Middle frontal gyrus (tissue), 1 donor: ENCODE measurements around the gene SENP8.
A peak's percentile ranks its signal among the peaks of the same experiment; 100 is the strongest.

Experiments
- DNase-seq: peaks from one replicate; pipeline ENCODE4 v3.0.0-alpha.2; 2015; ENCODE audit warnings: low spot score; ENCODE audit errors: extremely low spot score

SENP8 gene

DNA sequence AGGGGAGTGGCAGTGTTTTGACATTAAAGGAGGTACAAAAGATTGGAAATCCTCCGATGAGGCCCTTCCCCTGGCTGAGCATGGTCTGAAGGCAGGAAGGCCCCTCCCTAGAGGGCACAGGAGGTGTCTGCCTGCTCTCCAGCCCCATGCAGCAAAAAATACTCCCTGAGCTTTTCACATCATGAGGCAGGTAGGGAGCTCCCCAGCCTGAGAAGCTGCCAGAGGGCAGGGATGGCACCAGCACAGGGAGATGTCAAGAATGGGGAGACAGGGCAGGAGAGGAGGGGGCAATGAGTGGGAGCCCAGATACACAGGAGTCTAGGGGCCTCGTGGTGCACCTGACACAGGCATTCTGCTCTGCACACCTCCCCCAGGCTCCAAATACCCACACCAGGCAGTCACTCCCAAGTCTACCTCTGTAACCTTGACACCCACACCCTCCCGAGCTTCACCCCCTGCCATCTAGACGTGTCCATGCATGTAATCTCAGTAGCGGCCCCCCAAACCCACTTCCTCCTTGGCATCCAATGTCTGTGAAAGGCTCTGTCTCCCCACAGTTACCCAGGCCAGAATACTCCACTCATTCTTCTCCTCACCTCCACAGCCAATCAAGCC lies 56.5 kb downstream of the SENP8 start:
- DNase-seq: no peak

DNA sequence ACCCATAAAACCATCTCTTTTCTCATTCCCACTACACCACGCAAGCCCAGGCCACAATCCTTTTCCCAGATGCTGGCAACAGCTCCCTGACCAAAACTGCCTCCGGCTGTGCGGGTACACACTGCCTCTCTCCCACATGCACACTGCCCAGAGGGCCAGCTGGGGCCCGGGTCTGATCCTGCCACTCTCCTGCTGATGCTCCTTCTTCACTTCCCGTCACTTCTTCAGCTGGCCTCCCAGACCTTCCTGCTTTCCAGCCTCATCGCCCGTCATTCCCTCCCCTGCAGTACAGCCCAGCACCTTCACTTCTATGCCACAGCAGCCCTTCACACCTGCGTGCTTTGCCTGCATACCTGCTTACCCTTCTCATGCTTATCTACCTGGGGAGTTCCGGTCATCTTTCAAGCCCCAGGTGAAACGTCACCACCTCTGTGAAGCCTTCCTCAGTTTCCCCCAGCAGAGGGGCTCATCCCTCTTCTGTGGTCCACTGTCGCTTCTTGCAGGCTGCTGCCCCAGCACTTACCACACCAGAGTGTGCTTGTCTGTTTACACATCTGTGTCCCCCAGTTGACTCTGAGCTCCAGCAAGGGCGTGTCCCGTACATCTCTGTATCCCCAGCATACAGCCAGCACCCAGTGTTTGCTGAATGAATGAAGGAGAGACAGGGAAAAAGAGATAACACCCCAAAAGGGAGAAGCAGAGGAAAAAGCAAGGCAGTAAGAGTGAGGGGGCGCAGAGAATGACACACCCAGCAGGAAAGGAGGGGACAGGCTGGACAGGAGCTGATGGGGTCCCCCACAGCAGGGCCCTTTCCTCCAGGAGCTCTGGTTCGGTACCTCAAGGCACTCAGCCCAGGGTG lies 57.2 kb downstream of the SENP8 start:
- no peak for DNase-seq

DNA sequence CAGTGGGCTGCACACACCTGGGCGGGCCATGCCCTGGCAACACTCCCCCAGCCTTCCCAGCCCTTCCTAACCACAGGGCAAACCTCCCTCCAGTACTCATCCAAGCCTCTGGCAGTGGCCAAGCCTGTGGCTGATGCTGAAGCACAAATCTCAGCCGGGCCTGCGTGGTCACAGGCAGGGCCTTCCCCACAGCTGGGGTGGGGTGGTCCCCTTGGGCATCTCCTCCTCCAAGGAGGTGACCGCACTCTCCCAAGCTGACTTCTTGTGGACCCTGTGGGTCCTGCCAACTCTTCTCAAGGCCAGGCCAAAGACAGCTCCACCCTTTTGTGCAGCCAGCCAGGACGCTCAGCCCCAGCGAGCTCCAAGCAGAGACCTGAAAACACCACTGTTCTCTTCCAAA lies 58.0 kb downstream of the SENP8 start:
- DNase-seq: no peak

DNA sequence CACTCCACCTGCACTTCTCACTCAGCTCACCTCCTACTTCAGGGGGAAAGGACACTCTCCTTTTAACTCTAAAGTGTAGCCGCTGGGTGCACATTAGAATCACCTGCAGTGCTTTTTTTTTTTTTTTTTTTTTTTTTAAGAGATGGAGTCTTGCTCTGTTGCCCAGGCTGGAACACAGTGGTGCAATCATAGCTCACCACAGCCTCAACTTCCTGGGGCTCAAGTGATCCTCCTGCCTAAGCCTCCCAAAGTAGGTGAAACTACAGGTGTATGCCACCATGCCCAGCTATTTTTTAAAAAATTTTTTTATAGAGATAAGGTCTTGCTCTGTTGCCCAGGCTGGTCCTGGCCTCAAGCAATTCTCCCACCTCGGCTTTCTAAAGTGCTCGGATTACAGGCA lies 58.5 kb downstream of the SENP8 start:
- no peak for DNase-seq

DNA sequence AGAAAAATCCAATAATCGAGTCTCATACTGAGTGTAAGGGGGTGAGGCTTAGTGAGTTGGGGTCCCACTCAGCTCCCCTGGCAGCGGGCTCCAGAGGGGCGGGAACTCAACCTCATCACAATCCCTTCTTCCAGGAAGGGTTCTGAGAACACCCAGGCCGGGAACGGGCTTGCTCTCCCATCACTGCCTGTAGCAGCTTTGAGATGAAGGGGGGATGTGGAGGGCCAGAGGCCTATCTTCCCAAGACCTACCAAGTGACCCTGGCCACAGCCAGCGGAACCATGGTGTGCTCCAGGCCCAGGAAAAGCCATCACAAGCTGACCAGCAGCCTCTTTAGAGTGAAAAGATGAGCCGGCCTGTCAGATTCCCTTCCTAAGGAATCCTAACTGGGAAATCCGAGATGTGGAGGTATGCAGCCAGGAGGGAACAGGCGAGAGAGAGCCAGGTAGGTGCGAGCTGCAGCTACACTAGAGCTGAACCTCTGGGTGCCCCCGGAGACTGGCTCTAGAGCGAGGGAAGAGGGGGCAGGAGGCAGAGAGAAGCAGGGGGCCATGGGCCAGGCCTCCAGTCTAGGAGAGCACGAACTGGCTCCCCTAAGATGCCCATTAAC lies 60.9 kb downstream of the SENP8 start:
- DNase-seq: no peak

DNA sequence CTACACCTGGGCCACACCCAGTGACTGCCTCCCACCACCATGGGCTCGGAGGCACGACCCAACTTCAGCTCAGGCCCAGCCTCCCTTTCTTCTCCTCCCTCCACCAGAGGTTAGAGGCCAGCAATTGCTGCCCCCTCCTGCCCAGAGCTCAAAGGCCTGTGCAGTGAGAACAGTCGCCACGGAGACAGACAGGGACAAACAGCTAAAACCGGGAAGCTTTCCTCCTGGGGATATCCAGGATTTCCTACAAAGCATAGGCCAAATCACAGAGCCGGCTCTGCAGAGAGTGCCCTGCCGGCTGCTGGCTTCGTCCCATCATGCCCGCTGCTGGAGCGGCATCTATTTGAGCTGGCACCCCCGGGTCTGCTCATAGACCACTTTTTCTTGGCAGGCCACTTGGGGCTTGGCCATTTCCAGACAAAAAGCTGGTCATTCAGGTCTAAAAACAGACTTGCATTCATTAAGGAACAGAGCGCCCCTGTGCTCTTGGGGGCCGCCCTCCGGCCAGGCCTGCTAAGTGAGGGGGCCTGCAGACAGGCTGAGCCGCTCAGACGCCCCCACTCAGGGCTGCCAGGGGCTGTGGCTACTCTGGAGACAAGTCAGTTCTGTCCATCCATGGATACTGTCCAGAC lies 61.9 kb downstream of the SENP8 start:
- peak; percentile 40 for DNase-seq

DNA sequence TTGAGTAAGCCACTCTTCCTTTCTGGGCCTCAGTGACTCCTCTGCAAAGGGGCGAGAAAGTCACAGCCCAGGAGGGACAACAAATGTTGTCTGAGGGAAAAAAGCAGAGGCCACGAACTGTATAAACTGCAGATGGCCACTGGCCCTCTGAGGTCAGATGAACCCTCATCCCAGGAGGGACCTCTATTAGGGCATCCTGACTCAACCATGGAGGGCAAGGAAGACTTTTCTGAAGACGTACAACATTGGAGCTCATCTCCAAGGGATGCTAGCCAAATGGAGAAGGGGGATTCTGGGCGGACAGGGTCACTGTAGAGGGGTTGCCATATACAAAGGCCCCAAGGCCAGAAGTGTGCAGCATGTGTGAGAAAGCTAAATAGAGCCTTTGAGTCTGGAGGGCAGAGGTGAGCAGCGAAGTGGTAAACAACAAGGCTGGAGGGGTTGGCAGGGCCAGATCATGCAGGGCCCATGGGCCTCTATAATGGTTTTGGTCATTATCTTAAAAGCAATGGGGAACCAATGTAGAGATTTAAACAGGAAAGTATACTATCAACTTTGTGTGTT lies 62.6 kb downstream of the SENP8 start:
- DNase-seq: no peak

DNA sequence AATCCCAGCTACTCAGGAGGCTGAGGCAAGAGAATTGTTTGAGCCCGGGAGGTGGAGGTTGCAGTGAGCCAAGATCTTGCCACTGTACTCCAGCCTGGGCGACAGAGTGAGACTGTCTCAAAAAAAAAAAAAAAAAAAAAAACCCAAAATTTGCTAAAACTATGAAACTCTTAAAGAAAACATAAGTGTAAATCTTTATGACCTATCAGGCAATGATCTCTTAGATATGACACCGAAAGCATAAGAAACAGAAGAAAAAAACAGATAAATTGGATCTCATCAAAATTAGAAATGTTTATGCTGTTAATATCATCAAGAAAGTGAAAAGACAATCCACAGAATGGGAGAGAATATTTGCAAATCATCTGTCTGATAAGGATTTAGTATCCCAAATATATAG lies 64.0 kb downstream of the SENP8 start:
- no peak for DNase-seq

DNA sequence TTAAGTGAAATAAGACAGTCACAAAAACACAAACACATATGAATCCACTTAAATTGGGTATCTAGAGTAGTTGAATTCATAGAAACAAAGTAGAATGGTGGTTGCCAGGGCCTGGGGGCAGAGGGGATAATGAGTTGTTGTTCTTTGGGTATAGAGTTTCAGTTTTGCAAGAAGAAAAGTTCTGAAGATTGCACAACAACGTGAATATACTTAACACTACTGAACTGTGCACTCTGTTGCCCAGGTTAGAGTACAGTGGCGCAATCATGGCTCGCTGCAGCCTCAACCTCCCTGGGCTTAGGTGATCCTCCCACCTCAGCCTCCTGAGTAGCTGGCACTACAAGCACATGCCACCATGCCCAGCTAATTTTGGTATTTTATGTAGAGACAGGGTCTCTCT lies 64.5 kb downstream of the SENP8 start:
- no peak for DNase-seq

DNA sequence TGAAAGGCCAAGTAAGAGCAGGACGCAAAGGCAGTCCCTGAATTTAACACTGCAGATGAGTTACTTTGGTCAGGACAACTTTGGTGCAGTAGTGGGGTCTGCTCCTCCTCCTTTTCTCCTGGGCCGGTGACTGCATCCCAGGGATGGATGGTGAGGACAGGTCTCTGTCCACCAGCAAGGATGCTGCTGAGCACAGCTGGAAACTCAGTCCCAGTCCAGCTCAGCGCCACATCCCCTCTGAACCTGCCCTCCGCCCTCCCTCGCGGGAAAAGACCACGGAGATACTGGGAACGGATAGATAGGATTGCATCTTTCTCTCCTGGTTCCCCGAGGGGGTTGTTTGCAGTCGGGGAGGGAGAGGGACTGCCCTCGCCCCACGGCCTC lies 65.6 kb downstream of the SENP8 start:
- DNase-seq: no peak

DNA sequence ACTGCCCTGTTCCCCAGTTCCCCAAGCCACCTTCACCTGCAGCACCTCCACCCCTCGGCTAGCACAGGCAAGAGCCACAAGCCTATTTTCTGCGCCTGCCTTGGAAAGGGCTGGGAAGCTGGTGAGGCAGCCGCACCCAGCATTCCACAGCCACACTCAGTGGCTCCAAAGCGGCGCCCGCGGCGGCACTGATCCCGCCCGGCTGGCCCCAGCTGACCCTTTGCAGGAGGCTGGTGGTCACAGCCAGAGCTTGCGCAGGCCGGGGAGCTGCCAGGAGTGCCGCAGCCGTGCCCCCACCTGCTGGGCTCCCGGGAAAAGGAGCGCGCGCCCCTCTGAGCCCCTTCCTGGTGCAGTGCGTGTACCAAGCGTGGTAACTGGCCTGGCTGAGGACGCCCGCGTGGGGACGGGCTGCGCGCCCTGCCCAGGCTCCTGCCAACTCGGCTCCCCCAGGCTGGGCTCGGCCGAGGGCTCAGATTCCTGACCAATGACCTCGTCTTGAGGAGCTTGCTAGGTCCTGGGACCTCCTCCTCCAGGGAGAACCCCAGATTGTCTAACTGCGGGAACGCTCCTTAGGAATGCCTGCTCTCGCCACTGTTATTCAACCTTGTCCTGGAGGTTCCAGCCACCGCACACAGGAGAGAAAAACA lies 66.1 kb downstream of the SENP8 start:
- no peak for DNase-seq

DNA sequence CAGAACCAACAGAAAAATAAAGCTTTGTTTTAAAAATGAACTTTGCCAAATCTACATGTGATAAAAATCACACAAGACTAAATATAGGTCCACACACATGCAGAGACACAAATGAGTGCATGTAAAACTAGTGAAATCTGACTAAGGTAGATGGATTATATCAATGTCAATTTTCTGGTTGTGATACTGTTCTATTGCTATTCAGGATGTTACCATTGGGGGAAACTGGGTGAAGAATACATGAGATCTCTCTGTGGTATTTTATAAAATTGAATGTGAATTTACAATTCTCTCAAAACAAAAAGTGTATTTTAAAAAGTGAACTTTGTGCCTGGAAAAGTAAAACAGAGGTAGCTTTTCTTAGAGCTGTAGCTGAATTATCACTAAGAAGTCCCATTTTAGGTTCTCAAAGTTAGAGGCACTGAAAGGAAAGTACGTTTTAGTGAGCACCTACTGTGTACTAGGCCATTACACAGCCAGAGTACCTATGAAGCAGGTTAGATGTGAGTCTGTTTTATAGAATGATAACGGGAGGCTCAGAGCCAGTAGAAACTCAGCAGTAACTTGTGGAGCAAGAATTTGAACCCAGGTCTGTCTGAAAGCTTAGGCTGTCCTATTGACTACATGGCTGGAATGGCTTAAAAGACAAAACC lies 71.2 kb downstream of the SENP8 start:
- DNase-seq: no peak

DNA sequence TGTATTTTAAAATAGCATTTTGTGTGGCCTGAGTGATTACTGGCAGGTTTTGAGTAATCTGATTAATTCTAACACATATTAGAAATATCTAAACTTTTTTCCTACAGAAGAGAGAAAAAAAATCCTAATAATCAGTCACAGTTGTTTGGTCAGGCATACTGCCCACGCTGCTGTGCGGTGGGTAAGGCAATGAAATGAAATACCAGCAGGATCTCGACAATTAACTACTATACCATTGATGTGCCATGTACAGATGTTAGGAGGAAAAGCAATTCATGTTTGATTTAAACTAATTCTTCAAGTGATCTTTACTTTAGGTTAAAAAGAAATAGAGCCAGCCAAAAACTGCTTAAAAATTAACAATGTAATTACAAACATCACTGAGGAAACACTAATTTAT lies 74.2 kb downstream of the SENP8 start:
- DNase-seq: no peak
